GM18502 (cell line): ENCODE data around the gene PSMG4.
A peak's percentile ranks its signal among the peaks of the same experiment; 100 is the strongest.

ENCODE experiments used
- ATAC-seq: cut with Tn5 transposase; IDR thresholded peaks from one replicate; pipeline ENCODE4 v1.9.1; 2021; ENCODE audit warnings: mild to moderate bottlenecking; ENCODE audit not compliant: unreplicated experiment, poor library complexity

PSMG4 gene

DNA sequence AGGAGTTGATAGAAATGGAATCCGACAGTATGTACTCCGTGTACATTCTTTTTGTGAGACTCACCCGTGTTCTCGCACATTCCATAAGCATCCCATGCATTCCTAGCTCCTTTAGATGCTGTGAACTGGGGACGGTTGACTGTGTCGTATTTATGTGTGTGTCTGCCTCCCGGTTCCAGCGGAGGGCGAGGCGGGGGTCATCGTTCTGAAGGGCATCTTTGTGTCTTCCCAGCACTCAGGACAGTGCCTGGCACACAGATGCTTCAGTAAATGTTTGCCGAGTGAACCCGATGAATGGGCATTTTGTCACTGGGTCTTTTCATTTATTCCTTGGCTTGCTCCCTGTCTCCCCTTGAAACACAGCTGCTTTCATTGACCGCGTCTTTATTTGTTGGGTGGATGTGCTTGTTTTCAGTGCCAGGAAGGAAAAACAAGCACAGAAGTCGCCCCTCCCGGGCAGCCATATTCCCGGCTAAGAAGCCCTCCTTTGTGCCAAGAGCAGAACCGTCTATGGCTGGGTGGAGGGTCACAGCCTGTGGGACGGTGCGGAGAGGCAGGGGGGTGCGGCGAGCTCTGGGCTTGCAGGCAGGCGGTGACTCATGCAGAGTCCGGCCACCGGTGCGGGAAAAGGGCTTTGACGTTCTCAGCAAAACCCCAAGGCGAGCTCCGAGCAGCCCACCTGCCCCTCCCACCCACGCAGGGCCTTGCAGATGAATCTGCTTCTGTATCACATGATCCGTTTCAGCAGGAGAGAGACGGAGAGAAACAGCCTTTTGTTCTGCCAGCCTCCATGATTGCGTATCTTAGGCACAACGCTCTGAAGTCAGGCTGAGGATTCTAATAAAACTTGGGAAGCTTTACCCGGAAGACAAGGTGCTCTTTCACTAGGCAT is 11.2 kb upstream of the PSMG4 start:
- ATAC-seq: no peak

DNA sequence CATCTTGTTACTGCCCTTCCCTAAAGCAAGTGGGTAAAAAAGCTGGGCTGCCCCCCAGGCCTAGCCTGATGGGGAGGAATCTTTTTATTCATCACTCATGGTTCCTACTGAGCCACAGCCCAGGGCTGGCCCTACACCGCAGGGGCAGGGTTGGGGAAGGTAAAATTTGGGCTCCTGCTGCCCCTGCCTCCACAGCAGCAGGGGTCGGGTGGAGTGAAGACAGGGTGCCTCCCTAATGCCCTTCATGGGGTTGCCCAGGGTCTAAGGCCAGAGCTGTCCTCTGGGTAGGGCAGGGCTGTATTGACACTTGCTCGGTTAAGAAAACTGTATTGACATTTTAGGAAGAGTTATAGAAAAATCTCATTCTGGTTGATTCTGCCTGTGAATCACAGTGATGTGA is 8.9 kb upstream of the PSMG4 start:
- ATAC-seq: no peak

DNA sequence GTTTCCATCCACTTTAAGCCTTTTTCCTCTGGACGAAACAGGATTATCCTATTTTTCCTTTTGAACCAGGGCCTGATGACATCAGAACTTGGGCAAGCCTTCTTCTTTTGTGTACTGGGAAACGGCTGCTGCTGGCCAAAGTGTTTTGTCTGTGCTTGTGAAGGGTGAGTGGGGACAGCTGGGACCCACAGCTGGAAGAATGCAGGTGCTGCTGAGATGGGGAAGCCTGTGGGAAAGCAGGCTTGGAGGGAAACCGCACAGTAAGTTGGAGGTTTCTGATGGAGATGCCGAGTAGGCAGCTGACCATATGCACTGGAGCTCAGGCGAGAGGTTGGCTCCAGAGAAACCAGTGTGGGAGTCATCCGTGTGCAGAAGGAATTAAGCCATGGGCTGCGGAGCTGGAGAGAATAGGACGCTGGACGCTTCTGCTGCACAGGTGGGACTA is 8.5 kb upstream of the PSMG4 start:
- no peak for ATAC-seq

DNA sequence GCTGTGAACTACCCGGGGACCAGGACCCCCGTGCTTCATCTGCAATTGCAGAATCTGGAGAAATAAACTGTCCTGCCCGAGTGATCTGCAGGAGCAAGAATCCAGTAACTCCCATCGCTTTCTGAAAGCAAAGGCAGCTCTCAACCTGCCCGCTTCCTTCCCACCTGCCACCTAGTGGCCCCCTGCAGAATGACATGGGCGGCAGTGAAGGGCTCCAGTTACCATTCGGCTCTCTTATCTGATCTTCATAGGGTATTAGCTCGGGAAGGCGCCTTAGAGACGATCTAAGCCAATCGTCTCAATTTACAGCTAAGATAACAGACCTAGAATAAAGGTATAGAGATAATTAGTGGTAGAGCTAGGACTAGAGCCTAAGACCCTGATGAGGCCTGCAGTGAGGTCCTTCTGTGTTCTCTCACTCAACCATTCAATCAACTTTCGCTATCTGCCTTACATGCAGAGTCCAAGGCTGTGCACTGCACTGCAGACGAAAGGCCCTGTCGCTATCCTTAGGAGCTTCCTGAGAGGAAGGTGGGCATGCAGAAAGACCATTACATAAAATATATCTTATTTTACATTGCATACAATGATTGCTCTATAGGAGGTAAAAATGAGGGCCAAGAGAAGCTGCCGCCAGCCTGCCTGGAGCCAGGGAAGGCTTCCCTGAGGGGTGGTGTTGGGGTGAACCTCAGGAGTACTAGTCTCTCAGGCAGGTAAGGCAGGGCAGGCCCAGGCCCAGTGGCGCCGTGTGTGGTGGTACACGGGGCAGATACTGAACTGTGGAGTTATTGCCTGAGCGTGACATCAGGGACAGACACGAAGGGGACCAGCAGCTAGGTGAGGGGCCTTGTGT is 7.1 kb upstream of the PSMG4 start:
- no peak for ATAC-seq

DNA sequence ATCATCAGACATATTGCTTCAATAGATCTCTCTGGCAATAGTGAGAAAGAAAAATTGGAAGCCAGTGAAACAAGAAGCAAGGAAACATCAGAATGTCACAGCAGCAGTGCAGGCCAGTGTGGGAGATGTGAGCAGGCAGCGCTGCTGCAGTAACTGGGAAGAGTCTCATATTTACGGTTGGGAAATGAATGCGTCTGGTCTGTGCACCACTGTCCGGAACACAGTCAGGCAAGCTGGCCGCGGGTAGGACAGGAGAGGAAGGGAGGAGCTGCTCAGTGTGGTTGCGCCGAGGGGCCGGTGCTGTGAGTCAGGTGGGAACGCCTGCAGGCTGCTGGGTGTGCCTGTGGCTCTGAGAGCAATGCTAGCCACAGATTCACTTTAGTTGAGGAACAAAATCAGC is 6.4 kb upstream of the PSMG4 start:
- no peak for ATAC-seq

DNA sequence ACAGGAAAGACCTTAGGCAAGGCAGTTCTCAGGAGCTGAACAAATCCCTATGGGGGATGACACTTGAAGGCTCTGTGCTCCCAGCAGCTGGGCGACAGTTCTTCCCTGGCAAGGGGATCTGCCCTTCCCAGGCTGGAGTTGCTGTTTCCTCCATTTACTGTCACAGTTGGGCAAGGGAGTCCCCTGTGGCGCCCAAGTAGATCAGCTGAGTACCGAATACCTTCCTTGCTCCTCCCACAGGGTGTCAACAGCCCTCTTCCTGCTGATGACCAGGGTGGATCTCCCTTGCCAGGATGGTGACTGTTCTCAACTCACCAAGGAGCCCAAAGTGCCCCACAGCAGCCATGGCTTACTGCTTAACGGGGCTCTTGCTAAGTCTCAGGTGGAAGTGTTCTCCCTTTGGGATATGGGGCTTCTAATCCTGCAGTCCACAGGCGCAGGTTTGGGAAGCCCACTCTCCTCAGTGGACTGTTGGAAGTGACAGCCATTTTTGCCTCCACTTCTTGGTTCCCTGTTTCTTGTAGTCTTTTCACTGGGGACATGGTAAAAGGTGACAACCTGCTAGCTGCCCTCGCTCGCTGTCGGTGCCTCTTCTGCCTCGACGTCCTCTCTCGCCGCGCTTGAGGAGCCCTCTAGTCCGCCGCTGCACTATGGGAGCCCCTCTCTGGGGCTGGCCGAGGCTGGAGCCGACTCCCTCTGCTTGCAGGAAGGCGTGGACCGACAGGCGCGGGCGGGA is 5.7 kb upstream of the PSMG4 start:
- no peak for ATAC-seq

DNA sequence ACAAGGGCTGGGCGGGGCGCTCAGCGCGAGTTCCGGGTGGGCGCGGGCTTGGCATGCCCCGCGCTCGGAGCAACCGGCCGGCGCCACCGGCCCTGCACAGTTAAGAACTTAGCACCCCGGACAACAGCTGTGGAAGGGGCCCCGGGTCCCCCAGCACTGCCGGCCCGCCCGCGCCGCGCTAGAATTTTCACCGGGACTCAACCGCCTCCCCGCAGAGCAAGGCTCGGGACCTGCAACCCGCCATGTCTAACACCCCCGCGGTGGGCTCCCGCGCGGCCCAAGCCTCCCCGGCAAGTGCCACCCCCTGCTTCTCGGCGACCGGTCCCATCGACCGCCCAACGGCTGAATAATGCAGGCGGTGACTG is 5.2 kb upstream of the PSMG4 start:
- no peak for ATAC-seq

DNA sequence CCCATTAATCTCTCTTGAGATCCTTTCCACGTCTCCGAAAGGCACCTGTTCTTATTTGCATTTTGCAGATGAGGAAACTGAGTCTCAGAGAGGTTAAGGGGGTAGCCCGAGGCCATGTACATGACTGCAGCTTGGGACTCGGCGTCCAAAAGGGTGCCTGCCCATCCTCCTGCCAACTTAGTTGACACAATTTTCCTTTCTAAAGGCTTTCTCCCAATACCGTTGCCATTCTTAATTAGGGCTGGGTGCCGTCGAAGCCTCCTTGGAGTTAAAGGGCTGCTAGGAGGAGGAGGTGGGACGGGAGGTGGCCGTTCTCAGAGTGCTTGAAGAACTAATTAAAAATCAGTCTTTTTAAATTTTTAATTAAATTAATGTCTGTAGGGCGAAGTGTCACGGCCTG is 546 bp upstream of the PSMG4 start:
- ATAC-seq: no peak

DNA sequence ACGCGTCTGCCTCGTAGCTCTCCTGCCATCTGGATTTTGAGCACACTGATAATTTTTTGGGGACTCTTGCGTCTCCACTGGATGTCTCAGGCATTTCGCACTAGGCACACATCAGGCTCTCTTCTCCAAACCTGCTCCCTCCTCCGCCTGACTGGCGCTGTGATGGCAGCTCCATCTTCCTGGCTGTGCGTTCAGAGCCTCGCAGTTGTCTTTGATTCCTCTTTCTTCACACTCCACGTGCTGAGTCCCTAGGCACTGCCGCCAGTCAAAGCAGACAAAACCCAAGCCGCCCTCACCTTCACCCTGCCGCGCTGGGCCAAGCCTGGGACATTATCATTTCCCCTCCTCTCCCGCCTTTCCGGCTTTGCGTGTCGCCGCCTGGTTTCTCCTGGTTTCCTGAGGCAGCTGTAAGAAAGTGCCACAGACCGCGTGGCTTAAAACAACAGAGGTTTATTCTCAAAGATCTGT is 778 bp downstream of the PSMG4 start:
- ATAC-seq: peak; percentile 23

DNA sequence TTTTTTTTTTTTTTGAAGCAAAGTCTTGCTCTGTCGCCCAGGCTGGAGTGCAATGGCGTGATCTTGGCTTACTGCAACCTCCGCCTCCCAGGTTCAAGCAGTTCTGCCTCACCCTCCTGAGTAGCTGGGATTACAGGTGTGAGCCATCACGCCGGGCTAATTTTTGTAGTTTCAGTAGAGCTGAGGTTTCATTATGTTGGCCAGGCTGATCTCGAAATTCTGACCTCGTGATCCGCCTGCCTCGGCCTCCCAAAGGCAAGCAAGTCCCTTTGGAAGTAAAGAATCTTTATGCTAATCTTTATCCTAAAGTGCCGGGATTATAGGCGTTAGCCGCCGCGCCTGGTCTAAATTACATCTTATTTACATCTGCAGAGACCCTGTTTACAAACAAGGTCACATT is 1.5 kb downstream of the PSMG4 start:
- ATAC-seq: no peak

DNA sequence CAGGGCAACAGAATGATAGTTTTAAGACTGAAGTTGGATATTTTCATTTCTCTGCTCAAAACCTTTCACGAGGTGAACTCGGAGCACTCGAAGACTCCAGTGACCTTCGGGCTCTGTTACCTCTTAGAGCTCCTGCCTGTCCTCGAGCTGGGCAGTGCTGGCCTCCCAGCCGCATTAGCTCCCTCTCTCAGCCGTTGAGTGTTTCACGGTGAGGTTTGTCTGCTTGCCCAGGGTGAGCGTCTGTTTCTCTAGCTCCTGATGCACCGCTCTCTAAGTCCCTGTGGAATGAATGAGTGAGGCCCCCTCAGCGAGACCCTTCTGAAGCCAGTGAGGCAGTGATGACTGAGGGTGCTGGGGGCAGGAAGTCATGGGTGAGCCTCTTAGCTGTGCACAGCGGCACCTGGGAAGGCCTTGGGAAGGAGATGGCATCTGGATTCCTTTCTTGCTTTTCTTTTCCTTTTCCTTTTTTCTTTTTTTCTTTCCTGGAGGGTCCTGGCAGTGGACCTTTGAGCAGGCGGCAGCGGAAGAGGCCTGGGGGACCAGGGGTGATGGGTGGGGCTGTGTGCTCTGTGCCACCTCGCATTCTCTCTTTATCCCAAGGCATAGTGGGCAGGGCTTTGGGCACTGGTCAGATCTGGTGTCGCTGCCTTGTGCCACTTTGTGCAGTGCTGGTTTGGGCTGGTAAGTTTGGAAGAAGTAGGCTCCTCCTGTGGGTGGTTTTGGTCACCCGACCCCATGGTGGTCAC is 2.2 kb downstream of the PSMG4 start:
- no peak for ATAC-seq

DNA sequence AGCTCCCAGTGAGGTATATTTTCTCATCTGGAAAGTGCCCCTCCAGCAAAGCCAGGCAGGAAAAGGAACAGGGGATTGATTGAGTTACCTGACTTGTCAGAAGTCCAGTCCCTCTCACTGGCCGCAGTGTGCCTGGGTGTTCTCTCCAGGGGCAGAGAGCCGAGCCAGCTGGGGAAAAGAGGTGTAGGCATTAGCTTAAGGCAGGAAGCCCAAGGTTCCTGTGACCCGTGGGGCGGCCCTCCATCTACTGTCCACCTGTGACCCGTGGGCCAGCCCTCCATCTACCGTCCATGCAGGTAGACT is 2.7 kb downstream of the PSMG4 start:
- ATAC-seq: no peak

DNA sequence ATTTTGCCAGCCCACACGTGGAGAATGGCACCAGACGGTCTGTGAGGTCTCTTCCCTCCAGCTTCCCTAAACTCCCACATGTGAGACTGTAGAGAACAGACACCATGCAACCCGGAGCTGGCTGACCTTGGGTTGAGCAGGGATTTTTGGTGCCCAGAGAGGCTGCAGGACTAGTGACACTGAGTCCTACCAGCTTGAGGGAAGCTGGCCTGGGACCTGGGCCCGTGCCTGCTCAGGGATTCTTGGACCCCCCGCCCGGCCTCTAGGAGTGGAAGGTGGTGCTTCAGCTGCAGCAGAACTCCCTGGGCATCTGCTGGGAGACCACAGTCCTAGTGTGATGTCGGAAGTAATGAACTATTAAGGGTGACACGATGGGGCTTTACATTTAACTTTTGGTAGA is 3.2 kb downstream of the PSMG4 start:
- no peak for ATAC-seq

DNA sequence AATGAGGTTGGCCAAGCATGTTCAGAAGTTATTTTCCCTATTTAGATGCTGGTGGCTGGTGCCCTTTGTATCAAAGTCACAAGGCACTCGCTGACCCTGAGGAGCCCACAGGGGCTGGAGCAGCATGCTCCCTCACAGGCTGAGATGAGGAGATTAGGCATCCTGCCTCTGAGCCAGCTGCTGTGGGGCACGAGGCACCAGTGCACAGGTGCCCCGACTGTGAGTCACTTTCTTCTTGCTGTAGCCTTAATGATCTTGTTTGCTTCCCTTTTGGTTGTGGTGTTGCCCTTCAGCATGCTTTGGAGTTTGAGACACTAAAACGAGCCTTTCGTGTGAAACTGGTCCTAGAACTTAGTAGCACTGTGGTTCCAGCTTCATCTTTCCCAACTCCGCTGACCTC is 4.3 kb downstream of the PSMG4 start:
- ATAC-seq: no peak

DNA sequence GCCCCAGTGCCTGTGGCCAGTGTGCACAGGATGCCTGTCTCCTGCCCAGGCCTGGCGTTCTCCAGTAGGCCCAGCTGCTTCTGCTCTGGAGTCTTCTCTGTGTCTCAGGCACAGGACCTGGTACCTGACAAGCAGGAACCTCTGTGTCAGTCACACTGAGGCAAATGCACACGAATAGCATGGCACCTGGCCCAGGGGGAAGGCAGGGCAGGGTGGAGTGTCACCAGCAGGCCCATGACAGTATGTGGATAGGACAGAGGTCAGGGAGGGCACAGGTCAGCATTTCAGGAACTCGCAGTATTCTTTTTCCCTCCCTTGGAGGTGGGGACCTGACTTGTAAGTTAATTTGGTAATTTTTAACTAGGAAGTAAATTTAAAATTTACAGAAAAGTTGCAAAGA is 5.6 kb downstream of the PSMG4 start:
- ATAC-seq: no peak

DNA sequence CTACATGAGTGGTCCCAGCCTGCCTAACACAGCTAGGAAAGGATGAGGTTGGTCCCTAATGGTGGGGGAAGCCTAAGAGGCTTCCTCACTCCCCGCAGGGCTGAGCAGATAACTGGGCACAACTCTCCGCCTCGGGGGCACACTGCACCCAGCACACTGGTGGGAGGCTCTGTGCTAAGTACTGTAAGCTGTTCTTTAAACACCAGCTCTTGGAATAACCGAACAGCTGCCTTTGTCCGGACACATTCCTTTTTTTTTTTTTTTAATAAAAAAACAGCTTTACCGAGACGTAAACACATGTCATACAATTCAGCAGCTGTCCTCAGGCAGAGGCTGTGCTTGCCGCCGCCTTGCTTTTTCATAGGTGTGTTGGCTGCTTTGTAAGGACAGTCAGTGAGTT is 6.9 kb downstream of the PSMG4 start:
- ATAC-seq: no peak

DNA sequence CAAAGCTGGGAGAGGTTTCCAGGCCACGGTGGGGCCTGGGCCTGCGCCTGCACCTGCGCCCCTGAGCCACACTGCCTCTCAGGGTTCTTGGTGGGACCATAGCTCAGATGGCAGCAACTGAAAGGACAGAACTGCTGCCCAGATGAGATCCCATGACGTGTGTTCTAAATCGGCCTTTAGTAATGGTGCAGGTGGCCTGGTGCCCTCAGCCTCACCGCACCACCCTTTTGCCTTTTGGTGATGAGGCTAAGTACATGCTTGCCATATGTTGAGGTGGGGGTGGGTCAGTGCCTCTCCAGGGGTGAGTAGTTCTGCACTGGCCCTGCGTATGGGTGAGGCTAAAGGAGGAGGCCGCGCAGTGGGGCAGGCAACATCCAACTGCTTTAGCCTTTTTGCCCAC is 7.4 kb downstream of the PSMG4 start:
- ATAC-seq: no peak

DNA sequence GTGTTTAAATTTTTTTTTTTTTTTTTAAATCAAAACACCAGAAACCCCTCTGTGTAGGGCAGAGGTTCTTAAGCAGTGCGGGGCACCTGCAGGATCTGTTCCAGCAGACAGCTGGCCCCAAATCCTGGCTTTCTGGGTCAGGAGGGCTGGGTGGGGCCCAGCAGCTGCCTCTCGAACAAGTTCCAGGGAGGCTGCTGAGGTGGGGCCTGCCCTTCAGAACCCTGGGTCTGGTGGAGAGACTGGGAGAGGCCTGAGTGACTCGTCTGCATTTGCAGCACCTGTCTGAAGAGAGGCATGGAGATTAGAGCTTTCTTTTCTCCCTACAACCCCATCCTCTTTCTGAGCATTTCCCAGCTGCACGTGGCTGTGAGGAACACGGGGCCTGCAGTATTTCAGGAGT is 8.4 kb downstream of the PSMG4 start:
- no peak for ATAC-seq

DNA sequence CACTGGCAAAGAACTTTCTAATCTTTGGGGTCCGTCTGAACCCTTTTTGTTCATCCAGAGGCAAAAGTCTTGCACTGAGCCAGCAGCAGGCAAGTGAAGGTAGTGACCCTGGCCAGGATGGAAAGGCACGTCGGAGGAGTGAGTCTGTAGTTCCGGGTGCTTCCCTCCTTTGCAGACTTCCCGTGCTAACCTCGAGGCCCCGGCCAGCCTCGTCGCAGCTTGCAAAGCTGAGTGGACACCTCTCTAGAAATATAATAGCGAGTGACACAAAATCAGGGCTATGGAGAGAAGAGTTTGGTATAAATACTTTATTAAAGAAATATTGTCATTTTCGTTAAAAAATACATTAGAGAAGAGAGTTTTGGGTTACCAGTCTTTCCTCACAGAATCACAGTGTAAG is 9.9 kb downstream of the PSMG4 start:
- no peak for ATAC-seq

DNA sequence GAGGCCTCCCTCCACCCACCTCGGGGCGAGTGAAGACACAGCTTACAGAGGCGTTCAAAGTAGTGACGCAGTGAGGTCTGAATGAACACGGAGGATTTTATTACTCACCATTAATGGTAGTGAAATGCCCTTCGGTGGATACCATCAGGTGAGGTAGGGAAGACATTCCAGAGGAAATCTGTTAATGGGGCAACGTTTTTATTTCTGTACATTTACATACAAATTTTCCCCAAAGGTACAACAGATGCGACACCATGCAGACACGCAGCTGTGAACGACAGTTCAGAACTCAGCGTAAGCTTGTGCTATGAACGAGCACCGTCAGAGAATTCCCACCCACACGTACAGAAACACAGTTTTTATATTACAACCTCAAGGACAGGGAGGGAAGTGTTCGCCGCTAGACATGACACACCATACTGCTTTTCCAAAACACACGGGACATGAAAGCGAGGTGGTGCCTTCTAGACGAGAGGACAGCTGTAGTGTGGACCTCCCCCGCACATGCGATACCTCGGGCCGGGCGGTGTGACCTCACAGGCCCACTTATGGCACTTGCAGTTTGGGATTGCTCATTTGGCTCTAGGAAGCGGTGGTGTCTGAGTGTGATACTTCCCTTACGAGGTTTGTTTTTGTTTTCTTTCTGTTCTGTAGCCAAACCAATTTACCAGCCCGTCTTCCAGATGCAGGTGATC is 10.7 kb downstream of the PSMG4 start:
- no peak for ATAC-seq
